A549 (cell line): ENCODE data around the gene GMDS. TPM values are rescaled to one million over a fixed set of nuclear protein-coding genes. Genes with fewer than 3 reads are reported as not detected.

Experiments used
- ATAC-seq, 2 experiments: fragments of 200-7000 bp in 1 of 2; fragments of >200 bp in 1 of 2; cut with Nextera tagmentation in 1 of 2; cut with Tn5 transposase in 1 of 2; 3 replicates each; pipeline versions ENCODE4 v1.8.0 to v1.9.1; 2018 to 2020; ENCODE audit warnings: mild to moderate bottlenecking in 1 of 2, moderate library complexity in 1 of 2
- CTCF ChIA-PET: fragments of 300-600 bp; sonication (Branson Sonifier 250); formaldehyde crosslinking; extraction: SDS; loops from one replicate; lab custom pipeline; 2021; ENCODE audit warnings: antibody characterized with exemption, inconsistent platforms; lab: Yijun Ruan, JAX
- POLR2A ChIA-PET: fragments of 350-600 bp; formaldehyde crosslinking; extraction: SDS; loops from one replicate; lab custom pipeline; 2021; ENCODE audit warnings: antibody characterized with exemption, inconsistent platforms; lab: Yijun Ruan, JAX
- DNase-seq, 2 experiments: peaks; one replicate each; pipeline versions ENCODE4 v3.0.0 to v3.0.0-alpha.2; 2011 to 2016; ENCODE audit warnings: low read depth in 1 of 2, low spot score in 1 of 2
- FAIRE-seq: peaks from 2 replicates; lab custom pipeline; 2011; peaks lifted over from hg19 to GRCh38; lab: Jason Lieb, UNC
- H3K27ac ChIP-seq, 2 experiments: fragments of >200 bp; sonication (Bioruptor Twin); formaldehyde crosslinking; 3 replicates each; pipeline ENCODE4 v1.5.1; 2016 to 2017
- H3K4me1 ChIP-seq: fragments of >200 bp; sonication (Bioruptor Twin); formaldehyde crosslinking; 3 replicates; pipeline ENCODE4 v1.6.1; 2016
- H3K4me2 ChIP-seq: fragments of >200 bp; sonication (Bioruptor Twin); formaldehyde crosslinking; 3 replicates; pipeline ENCODE4 v1.6.1; 2016
- H3K4me3 ChIP-seq: fragments of >200 bp; sonication (Bioruptor Twin); formaldehyde crosslinking; 3 replicates; pipeline ENCODE4 v1.5.1; 2016
- H3K9me3 ChIP-seq: fragments of >200 bp; sonication (Bioruptor Twin); formaldehyde crosslinking; 3 replicates; pipeline ENCODE4 v1.6.1; 2016
- ATOH8 ChIP-seq: fragments of 250-450 bp; sonication (Bioruptor Pico); IDR thresholded peaks from 2 replicates; pipeline ENCODE4 v1.5.0; 2020; ENCODE audit warnings: low read depth, mild to moderate bottlenecking, moderate library complexity
- BCL3 ChIP-seq: fragments of >200 bp; sonication (Bioruptor Twin); formaldehyde crosslinking; IDR thresholded peaks from 3 replicates; pipeline ENCODE4 v1.6.1; 2016
- CBX8 ChIP-seq: fragments of 200-600 bp; sonication (generic); IDR thresholded peaks from 2 replicates; pipeline ENCODE4 v1.6.1; 2016
- CHD4 ChIP-seq: fragments of 200-600 bp; sonication (generic); IDR thresholded peaks from 2 replicates; pipeline ENCODE4 v1.6.1; 2016; ENCODE audit warnings: antibody characterized with exemption, mild to moderate bottlenecking, borderline replicate concordance
- CTCF ChIP-seq: fragments of >200 bp; sonication (Bioruptor Twin); formaldehyde crosslinking; IDR thresholded peaks from 3 replicates; pipeline ENCODE4 v1.5.1; 2016
- FOSL2 ChIP-seq, 2 experiments: fragments of 450-650 bp in 1 of 2; fragments of >200 bp in 1 of 2; sonication (Bioruptor Twin) in 1 of 2; formaldehyde crosslinking; IDR thresholded peaks; 2 replicates each; pipeline versions ENCODE4 v1.5.0 to v1.6.1; 2016 to 2020; ENCODE audit warnings: mild to moderate bottlenecking in 1 of 2, moderate library complexity in 1 of 2
- HDAC2 ChIP-seq: fragments of 200-600 bp; sonication (generic); IDR thresholded peaks from 2 replicates; pipeline ENCODE4 v1.6.1; 2016
- HOXA7 ChIP-seq: fragments of 250-450 bp; sonication (Bioruptor Pico); IDR thresholded peaks from 2 replicates; pipeline ENCODE4 v1.5.0; 2020; ENCODE audit warnings: mild to moderate bottlenecking, moderate library complexity
- JUN ChIP-seq, 2 experiments: fragments of >200 bp; sonication (Bioruptor Twin); formaldehyde crosslinking; IDR thresholded peaks; 2 replicates in 1 of 2; 3 replicates in 1 of 2; pipeline ENCODE4 v1.6.1; 2016 to 2017
- JUNB ChIP-seq: fragments of >200 bp; sonication (Bioruptor Twin); formaldehyde crosslinking; IDR thresholded peaks from 2 replicates; pipeline ENCODE4 v1.6.1; 2016
- MAX ChIP-seq: IDR thresholded peaks from 2 replicates; pipeline ENCODE4 v1.6.1; 2012
- MAZ ChIP-seq: fragments of 150-350 bp; IDR thresholded peaks from 2 replicates; pipeline ENCODE4 v1.6.1; 2014; ENCODE audit warnings: antibody characterized with exemption, low read depth, low read length, borderline replicate concordance
- NPAS2 ChIP-seq: fragments of 250-450 bp; sonication (Bioruptor Pico); IDR thresholded peaks from 2 replicates; pipeline ENCODE4 v1.8.0; 2022; ENCODE audit warnings: mild to moderate bottlenecking, moderate library complexity, borderline replicate concordance
- NR3C1 ChIP-seq: fragments of >200 bp; sonication (Bioruptor Twin); formaldehyde crosslinking; IDR thresholded peaks from 3 replicates; pipeline ENCODE4 v1.6.1; 2017
- RAD21 ChIP-seq, 2 experiments: fragments of >200 bp in 1 of 2; sonication (Bioruptor Twin) in 1 of 2; formaldehyde crosslinking in 1 of 2; IDR thresholded peaks in 1 of 2; conservative IDR thresholded peaks in 1 of 2; 2 replicates in 1 of 2; 3 replicates in 1 of 2; pipeline ENCODE4 v1.6.1; 2012 to 2018; ENCODE audit warnings: inconsistent platforms in 1 of 2
- SMC3 ChIP-seq: fragments of >200 bp; sonication (Bioruptor Twin); formaldehyde crosslinking; IDR thresholded peaks from 3 replicates; pipeline ENCODE4 v1.6.1; 2018; ENCODE audit warnings: inconsistent platforms
- ZFP36 ChIP-seq: fragments of 450-650 bp; IDR thresholded peaks from 2 replicates; pipeline ENCODE4 v1.6.1; 2014; ENCODE audit warnings: borderline replicate concordance; ENCODE audit not compliant: partially characterized antibody
- ZNF302 ChIP-seq: fragments of 250-450 bp; sonication (Bioruptor Pico); IDR thresholded peaks from 2 replicates; pipeline ENCODE4 v1.9.0; 2021; ENCODE audit warnings: inconsistent platforms, mild to moderate bottlenecking, moderate library complexity
- WGBS: methylation state at CpG from one replicate; pipeline ENCODE4 v1.1.6; 2017; ENCODE audit errors: missing lambda C conversion rate; 5-methylcytosine and 5-hydroxymethylcytosine counted together
- polyA plus RNA-seq, 4 experiments: library from polyadenylated mRNA; depleted of rRNA in 3 of 4; stranded (reverse); fragments of >200 nt; fragmentation: RNase III in 1 of 4; extraction: RNeasy Plus Mini Kit Qiagen cat#74134 plus additional on column Dnase treatment in 1 of 4; gene quantifications; 2 replicates in 3 of 4; 3 replicates in 1 of 4; pipeline ENCODE4 v1.2.3, GENCODE V29; 2011 to 2017

The GMDS gene
- polyA plus RNA-seq, 2 of the 4 experiments (the other 2 are of a cell fraction): 9.9 to 12.4 TPM

- H3K4me2 ChIP-seq: peak overlapping the region; percentile 91
These were observed 640.2 kb downstream of the GMDS start for GRCh38 chr6:1605004-1605892.

GRCh38 chr6:1604158-1605003 lies 641.0 kb downstream of the GMDS start:
- CTCF ChIA-PET: interaction anchor here (0.6 to 4.3 kb wide), 10 partner anchors 8 to 1108 kb away, joined by 3 to 23 read pairs (median 4); no protein-coding TSS in a partner anchor
- TF ChIP-seq JUN (IDR thresholded peaks at IDR 0.05): no peak
- TF ChIP-seq HOXA7 (CRISPR knock-in tag): no peak
- peak; percentile 97 for TF ChIP-seq SMC3
- TF ChIP-seq MAX: no peak
- peak; percentile 89 for TF ChIP-seq CTCF
- TF ChIP-seq ZFP36: no peak
- TF ChIP-seq RAD21 (conservative IDR thresholded peaks at IDR 0.05 in 1 of 2, IDR thresholded peaks at IDR 0.05 in 1 of 2): peak; percentile 72 to 98
- TF ChIP-seq NPAS2 (CRISPR knock-in tag): no peak
- TF ChIP-seq, all 56 proteins: peak for 3
- WGBS: 12% methylated on average over 16 of the region's 85 CpGs
- POLR2A ChIA-PET: no interaction called here
- H3K27ac ChIP-seq: peak overlapping the region; percentile 69 to 85; a peak in 5 of 6 replicates
- H3K4me1 ChIP-seq: no peaks in the 10 kb centered on the region
- no peaks in the 10 kb centered on the region for H3K9me3 ChIP-seq
- DNase-seq: peak in 1 of 2 experiments; percentile 52
- peak; percentile 88 to 98 for ATAC-seq
- peak overlapping the region; percentile 91 for H3K4me2 ChIP-seq
- H3K4me3 ChIP-seq: peak overlapping the region; percentile 54
- no peak for FAIRE-seq

More at GRCh38 chr6:1605004-1605892, 640.2 kb downstream of the GMDS start:
- Histone ChIP-seq H3K4me3 (peak overlapping the region; percentile 54), H3K27ac (peak overlapping the region; percentile 69 to 85; a peak in 5 of 6 replicates), H3K9me3 (no peaks in the 10 kb centered on the region), H3K4me1 (no peaks in the 10 kb centered on the region)
- DNase-seq: no peak
- no peak for FAIRE-seq
- 76% methylated on average over 33 of the region's 65 CpGs for WGBS
- CTCF ChIA-PET: interaction anchor here (0.6 to 4.3 kb wide), 11 partner anchors 9 to 1107 kb away, joined by 3 to 23 read pairs (median 4); no protein-coding TSS in a partner anchor
- no peak for TF ChIP-seq RAD21 (conservative IDR thresholded peaks at IDR 0.05 in 1 of 2, IDR thresholded peaks at IDR 0.05 in 1 of 2)
- TF ChIP-seq ATOH8 (CRISPR knock-in tag): no peak
- TF ChIP-seq HDAC2: no peak
- TF ChIP-seq CHD4: no peak
- TF ChIP-seq FOSL2 (IDR thresholded peaks at IDR 0.05): no peak
- TF ChIP-seq FOSL2 (CRISPR knock-in tag; IDR thresholded peaks at IDR 0.05): no peak
- no peak for TF ChIP-seq CBX8
- no peak for TF ChIP-seq ZNF302 (CRISPR knock-in tag)
- TF ChIP-seq NR3C1: no peak
- no peak for TF ChIP-seq BCL3
- TF ChIP-seq MAZ: no peak
- TF ChIP-seq JUNB: no peak
- no peak for ATAC-seq
- POLR2A ChIA-PET: no interaction called here
